Keratinocyte (primary cell): ENCODE results near the gene FAM221A.

Experiments
- EZH2 ChIP-seq: IDR thresholded peaks from one replicate; pipeline ENCODE4 v1.6.1; 2012; ENCODE audit warnings: inconsistent platforms, mild to moderate bottlenecking, low read length, moderate library complexity
- TF ChIP-seq, protein P1 (sequence below), 3 experiments: IDR thresholded peaks in 1 of 3; conservative IDR thresholded peaks in 1 of 3; optimal IDR thresholded peaks in 1 of 3; 2 replicates in 2 of 3; 3 replicates in 1 of 3; pipeline versions ENCODE3 to v1.5.1; 2011; ENCODE audit warnings: low read length in 3 of 3, mild to moderate bottlenecking in 3 of 3, moderate library complexity in 2 of 3, control low read depth in 1 of 3, inconsistent platforms in 1 of 3; ENCODE audit not compliant: insufficient read depth in 2 of 3; ENCODE audit errors: extremely low read depth in 1 of 3

DNA sequence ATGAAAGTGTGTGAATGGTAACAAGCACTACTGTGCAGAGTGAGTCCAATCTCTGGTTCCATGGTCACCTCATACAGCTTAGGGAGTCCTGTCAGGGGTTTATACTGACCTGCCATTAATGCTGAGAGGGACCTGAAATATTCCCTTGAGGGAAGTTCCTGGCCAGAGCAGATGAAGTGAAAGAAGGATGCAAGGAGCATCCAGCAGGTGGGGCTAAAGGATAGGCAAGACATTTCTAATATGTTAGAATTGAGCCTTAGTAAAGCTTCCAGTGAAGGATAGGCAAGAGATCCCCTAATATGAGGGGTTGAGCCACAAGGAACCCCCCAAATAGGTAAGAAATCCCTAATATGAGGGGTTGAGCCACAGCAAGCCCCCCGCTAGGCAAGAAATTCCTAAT lies 25.5 kb upstream of the FAM221A start:
- TF ChIP-seq, protein P1, sequence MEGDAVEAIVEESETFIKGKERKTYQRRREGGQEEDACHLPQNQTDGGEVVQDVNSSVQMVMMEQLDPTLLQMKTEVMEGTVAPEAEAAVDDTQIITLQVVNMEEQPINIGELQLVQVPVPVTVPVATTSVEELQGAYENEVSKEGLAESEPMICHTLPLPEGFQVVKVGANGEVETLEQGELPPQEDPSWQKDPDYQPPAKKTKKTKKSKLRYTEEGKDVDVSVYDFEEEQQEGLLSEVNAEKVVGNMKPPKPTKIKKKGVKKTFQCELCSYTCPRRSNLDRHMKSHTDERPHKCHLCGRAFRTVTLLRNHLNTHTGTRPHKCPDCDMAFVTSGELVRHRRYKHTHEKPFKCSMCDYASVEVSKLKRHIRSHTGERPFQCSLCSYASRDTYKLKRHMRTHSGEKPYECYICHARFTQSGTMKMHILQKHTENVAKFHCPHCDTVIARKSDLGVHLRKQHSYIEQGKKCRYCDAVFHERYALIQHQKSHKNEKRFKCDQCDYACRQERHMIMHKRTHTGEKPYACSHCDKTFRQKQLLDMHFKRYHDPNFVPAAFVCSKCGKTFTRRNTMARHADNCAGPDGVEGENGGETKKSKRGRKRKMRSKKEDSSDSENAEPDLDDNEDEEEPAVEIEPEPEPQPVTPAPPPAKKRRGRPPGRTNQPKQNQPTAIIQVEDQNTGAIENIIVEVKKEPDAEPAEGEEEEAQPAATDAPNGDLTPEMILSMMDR (optimal IDR thresholded peaks at IDR 0.05 in 1 of 3, IDR thresholded peaks at IDR 0.05 in 1 of 3, conservative IDR thresholded peaks at IDR 0.05 in 1 of 3; ENCODE audit: extremely low read depth in 1 of 3, insufficient read depth in 2 of 3, low read length in 3 of 3): peak in 1 of 3 experiments; percentile 30
- TF ChIP-seq EZH2: no peak
